H9 (cell line): ENCODE results near the gene WSCD1. TPM values are rescaled to one million over a fixed set of nuclear protein-coding genes. Genes with fewer than 3 reads are reported as not detected.

Source experiments
- DNase-seq: peaks from one replicate; pipeline ENCODE4 v3.0.0-alpha.2; 2017
- H2AFZ ChIP-seq: one replicate; pipeline ENCODE4 v1.6.1; 2013; ENCODE audit warnings: mild to moderate bottlenecking, low read length, control low read depth, moderate library complexity
- H2AK5ac ChIP-seq: 2 replicates; pipeline ENCODE4 v1.6.1; 2013; ENCODE audit warnings: low read length, control low read depth, mixed read lengths; ENCODE audit not compliant: insufficient read length
- H2BK120ac ChIP-seq: one replicate; pipeline ENCODE4 v1.6.1; 2013; ENCODE audit warnings: low read depth, mild to moderate bottlenecking, low read length, control low read depth, inconsistent platforms; ENCODE audit not compliant: poor library complexity, severe bottlenecking
- H2BK12ac ChIP-seq: 2 replicates; pipeline ENCODE4 v1.6.1; 2013; ENCODE audit warnings: low read length, control low read depth, mixed read lengths, low read depth; ENCODE audit not compliant: insufficient read length
- H2BK15ac ChIP-seq: 2 replicates; pipeline ENCODE4 v1.6.1; 2013; ENCODE audit warnings: low read depth, low read length, control low read depth
- H2BK20ac ChIP-seq: one replicate; pipeline ENCODE4 v1.6.1; 2013; ENCODE audit warnings: low read depth, mild to moderate bottlenecking, low read length, control low read depth, inconsistent platforms; ENCODE audit not compliant: poor library complexity, severe bottlenecking
- H2BK5ac ChIP-seq: 2 replicates; pipeline ENCODE4 v1.6.1; 2013; ENCODE audit warnings: low read length, control low read depth, mixed read lengths; ENCODE audit not compliant: insufficient read length
- H3K14ac ChIP-seq: 2 replicates; pipeline ENCODE4 v1.6.1; 2013; ENCODE audit warnings: low read length, control low read depth; ENCODE audit not compliant: insufficient read depth
- H3K18ac ChIP-seq: 2 replicates; pipeline ENCODE4 v1.6.1; 2013; ENCODE audit warnings: low read depth, mild to moderate bottlenecking, mixed read lengths, low read length, control low read depth; ENCODE audit not compliant: insufficient read length
- H3K23ac ChIP-seq: 2 replicates; pipeline ENCODE4 v1.6.1; 2013; ENCODE audit warnings: low read length, control low read depth, mixed read lengths, low read depth; ENCODE audit not compliant: insufficient read length
- H3K23me2 ChIP-seq: 2 replicates; pipeline ENCODE4 v1.6.1; 2013; ENCODE audit warnings: low read depth, mild to moderate bottlenecking, mixed read lengths, low read length, control low read depth; ENCODE audit not compliant: insufficient read length, poor library complexity, severe bottlenecking
- H3K27ac ChIP-seq: 2 replicates; pipeline ENCODE4 v1.5.1; 2013; ENCODE audit warnings: low read length, control low read depth, mixed read lengths, low read depth; ENCODE audit not compliant: insufficient read length
- H3K27me3 ChIP-seq: 2 replicates; pipeline ENCODE4 v1.6.1; 2013; ENCODE audit warnings: low read length, control low read depth, inconsistent platforms; ENCODE audit not compliant: insufficient read depth
- H3K4ac ChIP-seq: 2 replicates; pipeline ENCODE4 v1.6.1; 2013; ENCODE audit warnings: low read depth, mild to moderate bottlenecking, control low read depth, inconsistent platforms, low read length, moderate library complexity
- H3K4me1 ChIP-seq: 2 replicates; pipeline ENCODE4 v1.6.1; 2013; ENCODE audit warnings: low read length, control low read depth, inconsistent platforms; ENCODE audit not compliant: insufficient read depth
- H3K4me2 ChIP-seq: 2 replicates; pipeline ENCODE4 v1.6.1; 2013; ENCODE audit warnings: low read length, control low read depth, mixed read lengths; ENCODE audit not compliant: insufficient read length, insufficient read depth
- H3K56ac ChIP-seq: 2 replicates; pipeline ENCODE4 v1.6.1; 2013; ENCODE audit warnings: low read depth, mild to moderate bottlenecking, mixed read lengths, low read length, control low read depth; ENCODE audit not compliant: insufficient read length
- H3K79me1 ChIP-seq: 2 replicates; pipeline ENCODE4 v1.6.1; 2013; ENCODE audit warnings: low read depth, mild to moderate bottlenecking, moderate library complexity, low read length, control low read depth, inconsistent platforms; ENCODE audit not compliant: insufficient read depth, poor library complexity, severe bottlenecking
- H3K79me2 ChIP-seq: 2 replicates; pipeline ENCODE4 v1.6.1; 2013; ENCODE audit warnings: low read length, control low read depth, inconsistent platforms; ENCODE audit not compliant: insufficient read depth
- H3K9ac ChIP-seq: 2 replicates; pipeline ENCODE4 v1.6.1; 2013; ENCODE audit warnings: low read length, control low read depth, mixed read lengths; ENCODE audit not compliant: insufficient read length; ENCODE audit errors: extremely low read depth
- H3K9me3 ChIP-seq: one replicate; pipeline ENCODE4 v1.6.1; 2013; ENCODE audit warnings: low read depth, low read length, inconsistent platforms; ENCODE audit not compliant: control insufficient read depth
- H3T11ph ChIP-seq: one replicate; pipeline ENCODE4 v1.6.1; 2013; ENCODE audit warnings: mild to moderate bottlenecking, low read length, control low read depth, inconsistent platforms
- H4K20me1 ChIP-seq: one replicate; pipeline ENCODE4 v1.6.1; 2013; ENCODE audit not compliant: control insufficient read depth, insufficient read length, insufficient read depth
- H4K5ac ChIP-seq: 2 replicates; pipeline ENCODE4 v1.6.1; 2013; ENCODE audit warnings: low read depth, mild to moderate bottlenecking, mixed read lengths, low read length, control low read depth; ENCODE audit not compliant: insufficient read length
- H4K8ac ChIP-seq: replicated peaks from 2 replicates; pipeline ENCODE4 v1.6.1; 2013; ENCODE audit warnings: low read length, control low read depth, mixed read lengths, low read depth; ENCODE audit not compliant: insufficient read length
- H4K91ac ChIP-seq: 2 replicates; pipeline ENCODE4 v1.6.1; 2013; ENCODE audit warnings: low read depth, mild to moderate bottlenecking, moderate library complexity, mixed read lengths, low read length, control low read depth; ENCODE audit not compliant: insufficient read length
- H3K27ac Mint-ChIP-seq, 3 experiments: 2 replicates in 2 of 3; 3 replicates in 1 of 3; pipeline ENCODE4 v1.8.0; 2020 to 2021; ENCODE audit warnings: mixed read lengths in 3 of 3, mild to moderate bottlenecking in 1 of 3, moderate library complexity in 1 of 3
- H3K27me3 Mint-ChIP-seq: 2 replicates; pipeline ENCODE4 v1.8.0; 2021; ENCODE audit warnings: low read depth, mild to moderate bottlenecking, moderate library complexity, mixed read lengths
- H3K36me3 Mint-ChIP-seq, 3 experiments: 2 replicates in 2 of 3; 3 replicates in 1 of 3; pipeline ENCODE4 v1.8.0; 2020 to 2021; ENCODE audit warnings: low read depth in 3 of 3, mixed read lengths in 3 of 3; ENCODE audit not compliant: insufficient read depth in 1 of 3
- H3K4me1 Mint-ChIP-seq, 2 experiments: 2 replicates each; pipeline ENCODE4 v1.8.0; 2020; ENCODE audit warnings: mixed read lengths in 2 of 2
- H3K4me3 Mint-ChIP-seq, 2 experiments: 2 replicates in 1 of 2; 3 replicates in 1 of 2; pipeline ENCODE4 v1.8.0; 2020 to 2021; ENCODE audit warnings: mild to moderate bottlenecking in 2 of 2, mixed read lengths in 2 of 2, moderate library complexity in 1 of 2
- H3K9me3 Mint-ChIP-seq, 2 experiments: 2 replicates in 1 of 2; 3 replicates in 1 of 2; pipeline ENCODE4 v1.8.0; 2020; ENCODE audit warnings: mild to moderate bottlenecking in 2 of 2, mixed read lengths in 2 of 2, moderate library complexity in 1 of 2
- CTCF ChIP-seq: fragments of 200-600 bp; sonication (generic); conservative IDR thresholded peaks from 3 replicates; pipeline ENCODE4 v1.8.0; 2021; ENCODE audit warnings: antibody characterized with exemption, mild to moderate bottlenecking
- whole genome bisulfite sequencing: extraction: QIAGEN DNeasy Blood & Tissue Kit; methylation state at CpG from one replicate; pipeline ENCODE4 v1.1.7; 2013; ENCODE audit warnings: missing lambda C conversion rate, low lambda C conversion rate, mixed read lengths; ENCODE audit not compliant: insufficient read length; ENCODE audit errors: extremely low coverage; 5-methylcytosine and 5-hydroxymethylcytosine counted together
- total RNA-seq: library from RNA; stranded (reverse); gene quantifications from 2 replicates; pipeline ENCODE4 v1.2.1, GENCODE V29; 2021

The WSCD1 gene
- total RNA-seq, 1 experiment from 2014 or later, result 33.6 TPM

DNA sequence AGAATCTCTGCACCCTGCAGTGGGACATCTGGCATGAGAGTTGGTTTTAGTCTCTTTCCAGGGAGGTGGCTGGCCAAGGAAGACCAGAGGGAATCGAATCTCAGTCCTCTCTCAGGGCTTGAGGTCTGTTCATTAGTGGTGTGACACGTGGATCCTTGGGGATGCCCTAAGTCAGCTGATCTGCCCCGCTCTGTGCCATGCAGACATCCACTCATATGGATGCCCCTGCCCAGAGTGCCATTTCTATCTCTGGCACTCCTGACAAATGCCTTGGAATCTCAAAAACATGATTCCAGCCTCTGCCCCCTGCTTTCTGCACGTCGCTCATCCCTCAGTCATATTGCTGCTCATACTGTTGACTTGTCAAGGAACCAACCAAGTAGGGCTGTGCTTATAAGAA is 38.8 kb downstream of the WSCD1 start:
- H3K14ac ChIP-seq, result no peak overlapping the region
- Mint-ChIP-seq H3K4me1 (peaks cover 0 to 3% of the 10 kb centered on the region in 2 experiments; a peak in 2 of 4 replicates), H3K9me3 (no peaks in the 10 kb centered on the region; a peak in 2 of 5 replicates), H3K27me3 (no peaks in the 10 kb centered on the region; the same call in 1 of the 2 replicates), H3K36me3 (peaks cover 45 to 58% (median 47%) of the 10 kb centered on the region in 3 experiments), H3K27ac (no peak overlapping the region), H3K4me3 (no peak overlapping the region)
- no peak overlapping the region for H2BK20ac ChIP-seq
- no peak overlapping the region for H2AFZ ChIP-seq
- no peak overlapping the region for H3K4ac ChIP-seq
- H3K18ac ChIP-seq, result no peak overlapping the region
- no peak overlapping the region for H4K8ac ChIP-seq
- H3K27ac ChIP-seq, result no peak overlapping the region
- no peaks in the 10 kb centered on the region for H3K79me2 ChIP-seq
- no peak overlapping the region for H2BK12ac ChIP-seq
- H4K91ac ChIP-seq, result no peak overlapping the region
- H3K56ac ChIP-seq, result no peak overlapping the region
- no peaks in the 10 kb centered on the region for H3K4me1 ChIP-seq
- no peak overlapping the region for H4K5ac ChIP-seq
- no peaks in the 10 kb centered on the region for H3K27me3 ChIP-seq
- WGBS, result no CpG with 5 or more reads among the region's 5 CpGs
- H2AK5ac ChIP-seq, result no peak overlapping the region
- H4K20me1 ChIP-seq, result no peaks in the 10 kb centered on the region
- H3K9me3 ChIP-seq, result no peaks in the 10 kb centered on the region
- H2BK120ac ChIP-seq, result no peak overlapping the region
- H2BK15ac ChIP-seq, result no peak overlapping the region
- H3K79me1 ChIP-seq, result no peaks in the 10 kb centered on the region
- no peaks in the 10 kb centered on the region for H3K23me2 ChIP-seq
- no peak overlapping the region for H3K23ac ChIP-seq
- no peak for DNase-seq
- no peak overlapping the region for H3K9ac ChIP-seq
- no peak overlapping the region for H2BK5ac ChIP-seq
- no peak for TF ChIP-seq CTCF
- H3T11ph ChIP-seq, result no peak overlapping the region
- H3K4me2 ChIP-seq, result no peak overlapping the region
